ENCODE results near the gene FEZF1. TPM values are rescaled to one million over a fixed set of nuclear protein-coding genes. Genes with fewer than 3 reads are reported as not detected.

The FEZF1 gene
- total RNA-seq (2014; rRNA removed; shearing (Covaris generic)): 0.04 and 0.08 TPM in 2 replicates

DNA sequence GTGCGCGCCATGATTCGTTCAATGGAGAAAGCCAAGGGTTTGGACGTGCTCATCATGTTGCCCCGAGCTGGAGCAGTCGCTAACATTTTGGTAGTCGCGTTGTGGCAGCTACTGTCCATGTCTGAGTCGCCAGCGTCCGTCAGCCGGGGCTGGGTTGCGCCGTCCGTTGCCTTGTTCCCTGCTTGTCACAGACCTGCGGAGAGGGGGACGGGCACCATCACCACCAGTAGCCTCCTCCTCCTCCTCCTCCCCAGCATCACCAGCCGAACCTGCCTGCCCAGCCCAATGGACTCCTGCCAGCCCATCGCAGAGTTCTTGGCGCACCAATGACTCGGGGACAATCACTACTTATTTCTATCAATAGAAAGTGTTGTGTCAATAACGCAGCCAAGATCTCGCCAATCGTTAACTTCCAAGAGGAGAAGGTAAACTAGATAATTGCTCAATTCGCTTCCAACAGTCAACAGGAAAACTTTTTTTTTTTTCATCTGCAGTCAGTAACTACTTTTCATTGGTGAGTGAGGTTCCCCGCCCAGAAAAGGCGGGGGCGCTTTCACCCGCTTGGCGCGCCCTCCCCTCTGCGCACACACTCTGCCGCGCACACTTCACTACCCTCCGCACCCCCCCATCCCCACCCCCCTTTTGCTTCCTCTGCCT, at the start of gene FEZF1:
TSS of gene FEZF1 (minus strand) at position 432 of the 657 bp plus-strand sequence. CDS start at position 119, 313 bp downstream.

Other genes starting within 250 kb of the FEZF1 start
- gene AASS, start 160.5 kb downstream of the FEZF1 start, total RNA-seq (2014; rRNA removed; shearing (Covaris generic)): 25.0 and 29.3 TPM in 2 replicates